ENCODE data around the gene SPAG7. TPM values are rescaled to one million over a fixed set of nuclear protein-coding genes. Genes with fewer than 3 reads are reported as not detected.

Gene SPAG7
- polyA plus RNA-seq, 6 donors from 2014 or later, result 92.4 to 171 (median 104) TPM

Other genes with a start within 250 kb of the SPAG7 start
- gene MED11, start 236.4 kb downstream of the SPAG7 start, polyA plus RNA-seq (ENCODE audit: low read depth in 6 of 6), result 10 to 100 TPM; 20.1 to 63.4 (median 48.3) TPM
- gene ZMYND15, start 228.0 kb downstream of the SPAG7 start, polyA plus RNA-seq (ENCODE audit: low read depth in 6 of 6), result under 1 TPM in 1 of 6 donors, not detected in 5; 0.40 TPM
- 10 to 100 TPM; 12.2 to 19.8 (median 18.4) TPM for gene CXCL16, start 227.9 kb downstream of the SPAG7 start, polyA plus RNA-seq (ENCODE audit: low read depth in 6 of 6)
- not detected for gene TM4SF5, start 195.9 kb downstream of the SPAG7 start, polyA plus RNA-seq (ENCODE audit: low read depth in 6 of 6)
- not detected for gene VMO1, start 181.5 kb downstream of the SPAG7 start, polyA plus RNA-seq (ENCODE audit: low read depth in 6 of 6)
- not detected for gene GLTPD2, start 178.9 kb downstream of the SPAG7 start, polyA plus RNA-seq (ENCODE audit: low read depth in 6 of 6)
- gene PSMB6, start 171.7 kb downstream of the SPAG7 start, polyA plus RNA-seq (ENCODE audit: low read depth in 6 of 6), result 100 to 1,000 TPM; 237 to 479 (median 273) TPM
- 1 to 10 TPM in 5 of 6 donors, under 1 TPM in 1; 0.54 to 4.6 (median 3.7) TPM for gene PLD2, start 160.7 kb downstream of the SPAG7 start, polyA plus RNA-seq (ENCODE audit: low read depth in 6 of 6)
- 10 to 100 TPM in 1 of 6 donors, 1 to 10 TPM in 5; 1.1 to 13.6 (median 6.6) TPM for gene MINK1, start 134.5 kb downstream of the SPAG7 start, polyA plus RNA-seq (ENCODE audit: low read depth in 6 of 6)
- 1 to 10 TPM in 5 of 6 donors, not detected in 1; 1.6 to 2.6 (median 2.1) TPM for gene C17orf107, start 68.3 kb downstream of the SPAG7 start, polyA plus RNA-seq (ENCODE audit: low read depth in 6 of 6)
- under 1 TPM in 5 of 6 donors, not detected in 1; 0.18 to 0.59 (median 0.37) TPM for gene CHRNE, start 64.7 kb downstream of the SPAG7 start, polyA plus RNA-seq (ENCODE audit: low read depth in 6 of 6)
- under 1 TPM in 4 of 6 donors, not detected in 2; 0.42 to 1.00 (median 0.56) TPM for gene GP1BA, start 35.5 kb downstream of the SPAG7 start, polyA plus RNA-seq (ENCODE audit: low read depth in 6 of 6)
- 10 to 100 TPM; 61.0 to 89.1 (median 71.4) TPM for gene SLC25A11, start 27.8 kb downstream of the SPAG7 start, polyA plus RNA-seq (ENCODE audit: low read depth in 6 of 6)
- 10 to 100 TPM; 19.9 to 25.8 (median 22.7) TPM for gene RNF167, start 27.5 kb downstream of the SPAG7 start, polyA plus RNA-seq (ENCODE audit: low read depth in 6 of 6)
- gene PFN1, start 19.3 kb downstream of the SPAG7 start, polyA plus RNA-seq (ENCODE audit: low read depth in 6 of 6), result 1,000 to 10,000 TPM; 1,151 to 1,601 (median 1,370) TPM
- 1 to 10 TPM in 4 of 6 donors, under 1 TPM in 1, not detected in 1; 0.79 to 3.2 (median 1.2) TPM for gene ENO3, start 16.7 kb downstream of the SPAG7 start, polyA plus RNA-seq (ENCODE audit: low read depth in 6 of 6)
- gene CAMTA2, start 19.9 kb upstream of the SPAG7 start, polyA plus RNA-seq (ENCODE audit: low read depth in 6 of 6), result 10 to 100 TPM in 1 of 6 donors, 1 to 10 TPM in 5; 3.3 to 16.7 (median 5.2) TPM
- under 1 TPM in 3 of 6 donors, not detected in 3; 0.40 to 0.98 (median 0.41) TPM for gene INCA1, start 29.7 kb upstream of the SPAG7 start, polyA plus RNA-seq (ENCODE audit: low read depth in 6 of 6)
- 1 to 10 TPM in 3 of 6 donors, under 1 TPM in 2, not detected in 1; 0.16 to 3.6 (median 2.0) TPM for gene KIF1C, start 30.1 kb upstream of the SPAG7 start, polyA plus RNA-seq (ENCODE audit: low read depth in 6 of 6)
- not detected for gene SLC52A1, start 67.6 kb upstream of the SPAG7 start, polyA plus RNA-seq (ENCODE audit: low read depth in 6 of 6)
- gene ZFP3, start 110.7 kb upstream of the SPAG7 start, polyA plus RNA-seq (ENCODE audit: low read depth in 6 of 6), result 1 to 10 TPM; 1.7 to 4.1 (median 3.6) TPM
- gene ZNF232, start 144.1 kb upstream of the SPAG7 start, polyA plus RNA-seq (ENCODE audit: low read depth in 6 of 6), result 10 to 100 TPM in 3 of 6 donors, 1 to 10 TPM in 3; 6.3 to 25.3 (median 10.1) TPM
- gene USP6, start 148.2 kb upstream of the SPAG7 start, polyA plus RNA-seq (ENCODE audit: low read depth in 6 of 6), result under 1 TPM; 0.06 to 0.37 (median 0.12) TPM
- gene ZNF594, start 224.1 kb upstream of the SPAG7 start, polyA plus RNA-seq (ENCODE audit: low read depth in 6 of 6), result 1 to 10 TPM in 5 of 6 donors, under 1 TPM in 1; 0.82 to 4.8 (median 4.0) TPM